ENCODE measurements around the gene STOX2.

STOX2 gene

GRCh38 chr4:183986291-183986970, 81.3 kb downstream of the STOX2 start:
- DNase-seq (ENCODE audit: low spot score), result no peak

GRCh38 chr4:183986971-183987946, 82.2 kb downstream of the STOX2 start:
- DNase-seq (ENCODE audit: low spot score), result no peak

- no peak for DNase-seq (ENCODE audit: low spot score)
Measured at GRCh38 chr4:183987987-183988392, 82.9 kb downstream of the STOX2 start.

GRCh38 chr4:183988874-183989273, 83.8 kb downstream of the STOX2 start:
- DNase-seq (ENCODE audit: low spot score), result no peak

GRCh38 chr4:183989461-183989860, 84.4 kb downstream of the STOX2 start:
- DNase-seq (ENCODE audit: low spot score), result no peak

GRCh38 chr4:183989931-183990330, 84.8 kb downstream of the STOX2 start:
- DNase-seq (ENCODE audit: low spot score), result no peak

- no peak for DNase-seq (ENCODE audit: low spot score)
Measured at GRCh38 chr4:183993676-183994075, 88.6 kb downstream of the STOX2 start.

GRCh38 chr4:183995570-183995969, 90.5 kb downstream of the STOX2 start:
- DNase-seq (ENCODE audit: low spot score), result no peak

- no peak for DNase-seq (ENCODE audit: low spot score)
Measured at GRCh38 chr4:183996868-183997267, 91.8 kb downstream of the STOX2 start.

- no peak for DNase-seq (ENCODE audit: low spot score)
Measured at GRCh38 chr4:183999435-183999834, 94.3 kb downstream of the STOX2 start.

GRCh38 chr4:184000457-184001396, 95.6 kb downstream of the STOX2 start:
- no peak for DNase-seq (ENCODE audit: low spot score)

GRCh38 chr4:184003433-184003832, 98.3 kb downstream of the STOX2 start:
- DNase-seq (ENCODE audit: low spot score), result no peak

GRCh38 chr4:184007891-184008290, 102.8 kb downstream of the STOX2 start:
- no peak for DNase-seq (ENCODE audit: low spot score)

GRCh38 chr4:184010696-184011095, 105.6 kb downstream of the STOX2 start:
- no peak for DNase-seq (ENCODE audit: low spot score)

GRCh38 chr4:184011826-184012380, 106.8 kb downstream of the STOX2 start:
- DNase-seq (ENCODE audit: low spot score), result no peak

GRCh38 chr4:184012937-184013336, 107.8 kb downstream of the STOX2 start:
- DNase-seq (ENCODE audit: low spot score), result no peak

- DNase-seq (ENCODE audit: low spot score), result no peak
Measured at GRCh38 chr4:184014301-184014700, 109.2 kb downstream of the STOX2 start.

- DNase-seq (ENCODE audit: low spot score), result no peak
Measured at GRCh38 chr4:184016759-184017668, 111.9 kb downstream of the STOX2 start.

- DNase-seq (ENCODE audit: low spot score), result no peak
Measured at GRCh38 chr4:184019076-184019475, 114.0 kb downstream of the STOX2 start.

All from CD4-positive, alpha-beta T cell treated with Interleukin-6 at 100 ng/mL for 8 hours (primary cell).